ENCODE results near the gene TFDP2.
A peak's percentile ranks its signal among the peaks of the same experiment; 100 is the strongest.
"Not testable (repeated sequence)": the region's sequence is repeated elsewhere in the genome, so short reads cannot be mapped to it uniquely, and the experiment has no call there.

Gene TFDP2

GRCh38 chr3:141955175-141955574 is 194.2 kb downstream of the TFDP2 start:
- DNase-seq, result no peak

GRCh38 chr3:141952611-141953010 is 196.7 kb downstream of the TFDP2 start:
- DNase-seq, result no peak

GRCh38 chr3:141950572-141951493 is 198.5 kb downstream of the TFDP2 start:
- no peak for DNase-seq

GRCh38 chr3:141949972-141950371 is 199.4 kb downstream of the TFDP2 start:
- no peak for DNase-seq

GRCh38 chr3:141949399-141949798 is 199.9 kb downstream of the TFDP2 start:
- DNase-seq, result no peak

GRCh38 chr3:141945726-141946485 is 203.4 kb downstream of the TFDP2 start:
- no peak for DNase-seq

GRCh38 chr3:141942006-141942405 is 207.3 kb downstream of the TFDP2 start:
- no peak for DNase-seq

- no peak for DNase-seq
Measured at GRCh38 chr3:141941093-141941492, 208.3 kb downstream of the TFDP2 start.

- DNase-seq, result peak; percentile 70
Measured at GRCh38 chr3:141940194-141940776, 209.1 kb downstream of the TFDP2 start.

- DNase-seq, result peak; percentile 42
Measured at GRCh38 chr3:141939759-141940158, 209.6 kb downstream of the TFDP2 start.

- no peak for DNase-seq
Measured at GRCh38 chr3:141938011-141938500, 211.3 kb downstream of the TFDP2 start.

GRCh38 chr3:141934354-141934753 is 215.0 kb downstream of the TFDP2 start:
- no peak for DNase-seq

- no peak for DNase-seq
Measured at GRCh38 chr3:141933421-141934300, 215.7 kb downstream of the TFDP2 start.

- DNase-seq, result no peak
Measured at GRCh38 chr3:141930801-141931200, 218.5 kb downstream of the TFDP2 start.

GRCh38 chr3:141929341-141929995 is 219.9 kb downstream of the TFDP2 start:
- no peak for DNase-seq

- DNase-seq, result no peak
Measured at GRCh38 chr3:141928631-141929270, 220.6 kb downstream of the TFDP2 start.

- no peak for DNase-seq
Measured at GRCh38 chr3:141926929-141927328, 222.4 kb downstream of the TFDP2 start.

- not testable (repeated sequence) for DNase-seq
Measured at GRCh38 chr3:141925677-141926076, 223.7 kb downstream of the TFDP2 start.

GRCh38 chr3:141921316-141921715 is 228.0 kb downstream of the TFDP2 start:
- DNase-seq, result no peak

- no peak for DNase-seq
Measured at GRCh38 chr3:141920701-141921100, 228.6 kb downstream of the TFDP2 start.

- no peak for DNase-seq
Measured at GRCh38 chr3:141915766-141916165, 233.6 kb downstream of the TFDP2 start.

Data from activated CD8-positive, alpha-beta memory T cell treated with anti-CD3 and anti-CD28 coated beads, Interleukin-2, amount 50 U/mL, for 48 hours (primary cell).